ENCODE results near the gene FRRS1L. TPM values are rescaled to one million over a fixed set of nuclear protein-coding genes. Genes with fewer than 3 reads are reported as not detected.

Gene FRRS1L
- total RNA-seq, 1 experiment from 2014 or later, result not detected

DNA sequence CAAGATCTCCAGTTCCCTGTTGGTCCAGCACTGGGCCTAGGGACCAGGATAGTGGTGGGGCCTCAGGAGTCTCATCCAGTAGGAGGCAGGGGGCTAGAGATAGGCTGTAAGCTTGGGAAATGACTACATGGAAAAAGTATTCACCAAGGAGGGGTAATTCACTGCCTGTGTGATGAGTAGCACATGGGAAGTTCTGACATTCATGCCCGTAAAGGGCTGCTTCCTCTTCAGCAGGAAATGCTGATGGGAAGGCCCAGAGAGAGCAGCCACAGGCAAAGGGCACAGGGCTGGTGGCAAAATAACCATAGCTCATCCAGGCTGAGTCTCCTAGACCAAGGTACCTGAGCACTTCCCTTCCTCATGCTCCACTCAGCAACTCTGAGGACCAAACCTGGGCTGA lies 23.1 kb upstream of the FRRS1L start:
- intact Hi-C loops (cut with micrococcal nuclease; ENCODE audit: unreplicated experiment), result loop anchor here (5.0 kb wide), 1 partner anchor 157 kb away; no protein-coding TSS in a partner anchor
- H3K27ac Mint-ChIP-seq (ENCODE audit: unreplicated experiment), result no peak overlapping the region
- H3K27me3 Mint-ChIP-seq (ENCODE audit: unreplicated experiment), result no peaks in the 10 kb centered on the region
- no peaks in the 10 kb centered on the region for H3K4me1 Mint-ChIP-seq (ENCODE audit: low read depth, unreplicated experiment)
- H3K36me3 Mint-ChIP-seq (ENCODE audit: insufficient read depth, unreplicated experiment), result no peaks in the 10 kb centered on the region
- TF ChIP-seq, protein P1, sequence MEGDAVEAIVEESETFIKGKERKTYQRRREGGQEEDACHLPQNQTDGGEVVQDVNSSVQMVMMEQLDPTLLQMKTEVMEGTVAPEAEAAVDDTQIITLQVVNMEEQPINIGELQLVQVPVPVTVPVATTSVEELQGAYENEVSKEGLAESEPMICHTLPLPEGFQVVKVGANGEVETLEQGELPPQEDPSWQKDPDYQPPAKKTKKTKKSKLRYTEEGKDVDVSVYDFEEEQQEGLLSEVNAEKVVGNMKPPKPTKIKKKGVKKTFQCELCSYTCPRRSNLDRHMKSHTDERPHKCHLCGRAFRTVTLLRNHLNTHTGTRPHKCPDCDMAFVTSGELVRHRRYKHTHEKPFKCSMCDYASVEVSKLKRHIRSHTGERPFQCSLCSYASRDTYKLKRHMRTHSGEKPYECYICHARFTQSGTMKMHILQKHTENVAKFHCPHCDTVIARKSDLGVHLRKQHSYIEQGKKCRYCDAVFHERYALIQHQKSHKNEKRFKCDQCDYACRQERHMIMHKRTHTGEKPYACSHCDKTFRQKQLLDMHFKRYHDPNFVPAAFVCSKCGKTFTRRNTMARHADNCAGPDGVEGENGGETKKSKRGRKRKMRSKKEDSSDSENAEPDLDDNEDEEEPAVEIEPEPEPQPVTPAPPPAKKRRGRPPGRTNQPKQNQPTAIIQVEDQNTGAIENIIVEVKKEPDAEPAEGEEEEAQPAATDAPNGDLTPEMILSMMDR (IDR thresholded peaks at IDR 0.05; ENCODE audit: unreplicated experiment), result no peak
- no peak overlapping the region for H3K4me3 Mint-ChIP-seq (ENCODE audit: low read depth, unreplicated experiment)
- BruUV-seq (replicated peaks), result no TSS peak
- CTCF ChIA-PET, result no interaction called here
- H3K9me3 Mint-ChIP-seq (ENCODE audit: low read depth, unreplicated experiment), result no peaks in the 10 kb centered on the region
- DNase-seq, result no peak

DNA sequence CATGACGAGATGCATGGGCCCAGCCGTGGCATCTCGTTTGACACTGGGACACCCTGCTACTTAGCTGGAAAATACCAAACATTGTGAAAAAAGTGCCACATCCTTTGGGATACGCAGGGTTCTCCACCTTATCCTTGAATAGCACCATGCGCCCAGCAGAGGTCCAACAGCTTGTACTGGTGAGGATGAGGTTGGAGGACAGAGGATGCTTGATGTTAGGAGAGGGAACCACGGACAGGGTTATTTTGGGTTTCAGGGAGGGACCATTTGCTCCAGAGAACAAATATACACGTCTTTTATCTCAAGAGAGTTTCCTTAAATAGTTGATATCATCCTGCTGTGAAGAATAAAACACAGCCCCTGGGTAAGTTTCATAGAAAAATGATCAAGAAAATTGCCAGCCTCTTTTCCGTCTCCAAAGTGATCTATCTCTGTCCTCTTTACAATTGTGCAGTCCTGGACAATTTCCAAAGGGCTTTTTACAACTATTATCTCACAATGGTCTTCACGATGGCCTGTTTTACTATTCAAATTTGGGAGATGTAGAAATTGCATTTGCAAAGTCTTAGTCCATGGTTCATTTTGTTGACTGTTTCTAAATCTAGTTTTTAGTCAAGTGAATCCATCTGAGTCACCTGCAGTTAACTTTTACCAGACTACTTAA lies 19.9 kb upstream of the FRRS1L start:
- TF ChIP-seq, protein P1 (IDR thresholded peaks at IDR 0.05; ENCODE audit: unreplicated experiment), result no peak
- H3K27me3 Mint-ChIP-seq (ENCODE audit: unreplicated experiment), result no peaks in the 10 kb centered on the region
- no peaks in the 10 kb centered on the region for H3K4me1 Mint-ChIP-seq (ENCODE audit: low read depth, unreplicated experiment)
- BruUV-seq (replicated peaks), result no TSS peak
- no peak overlapping the region for H3K27ac Mint-ChIP-seq (ENCODE audit: unreplicated experiment)
- H3K36me3 Mint-ChIP-seq (ENCODE audit: insufficient read depth, unreplicated experiment), result no peaks in the 10 kb centered on the region
- CTCF ChIA-PET, result no interaction called here
- DNase-seq, result no peak
- no peak overlapping the region for H3K4me3 Mint-ChIP-seq (ENCODE audit: low read depth, unreplicated experiment)
- H3K9me3 Mint-ChIP-seq (ENCODE audit: low read depth, unreplicated experiment), result no peaks in the 10 kb centered on the region
- intact Hi-C loops (cut with micrococcal nuclease; ENCODE audit: unreplicated experiment), result loop anchor here (10.0 kb wide), 2 partner anchors 138 to 208 kb away; partner anchors contain the start of gene EPB41L4B

DNA sequence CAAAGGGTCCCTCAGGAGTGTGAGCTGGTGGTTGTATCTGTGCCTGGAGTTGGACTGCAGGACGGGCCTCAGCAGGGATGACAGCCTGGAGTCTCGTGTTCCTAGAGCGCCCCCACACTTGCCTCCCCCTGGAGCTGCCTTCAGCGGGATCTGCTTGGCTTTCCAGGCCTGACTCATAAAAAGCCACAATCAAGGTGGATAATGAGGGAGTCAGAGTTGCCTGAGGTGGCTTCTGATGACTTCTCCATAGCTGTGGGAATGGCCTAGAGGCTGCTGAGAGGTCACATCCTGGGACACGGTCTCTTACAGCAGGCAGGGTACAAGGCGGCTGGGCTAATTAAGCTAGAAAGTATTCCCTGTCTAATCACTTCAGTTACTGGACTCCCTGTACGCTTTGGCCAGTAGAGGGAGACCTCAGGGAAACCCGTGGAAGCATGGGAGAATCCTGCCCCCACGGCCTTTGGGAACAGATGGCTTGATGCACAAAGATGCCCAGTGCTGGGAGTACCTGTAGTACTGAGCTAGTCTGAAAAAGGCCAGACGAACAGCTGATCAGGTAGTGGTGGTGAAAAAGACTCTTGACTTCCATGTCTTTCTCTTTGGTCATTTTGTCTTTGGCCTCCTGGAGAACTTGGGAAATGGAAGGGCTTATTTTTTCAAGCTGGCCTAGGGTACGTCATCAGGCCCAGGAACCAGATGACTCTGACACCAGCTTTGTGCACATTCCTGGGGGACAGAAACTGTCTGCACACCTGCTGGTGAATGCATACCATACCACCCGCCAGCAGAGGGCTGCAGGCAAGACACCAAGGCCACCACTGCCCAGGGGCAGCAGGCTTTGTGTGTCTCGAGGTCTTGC lies 16.1 kb upstream of the FRRS1L start:
- peak; percentile 61 for DNase-seq
- no peaks in the 10 kb centered on the region for H3K36me3 Mint-ChIP-seq (ENCODE audit: insufficient read depth, unreplicated experiment)
- CTCF ChIA-PET, result interaction anchor here (0.5 to 1.6 kb wide), 9 partner anchors 20 to 1000 kb away, joined by 3 to 6 read pairs (median 3); no protein-coding TSS in a partner anchor
- H3K9me3 Mint-ChIP-seq (ENCODE audit: low read depth, unreplicated experiment), result no peaks in the 10 kb centered on the region
- no peak overlapping the region for H3K4me3 Mint-ChIP-seq (ENCODE audit: low read depth, unreplicated experiment)
- H3K27me3 Mint-ChIP-seq (ENCODE audit: unreplicated experiment), result peaks cover 13% of the 10 kb centered on the region
- intact Hi-C loops (cut with micrococcal nuclease; ENCODE audit: unreplicated experiment), result loop anchor here (10.0 kb wide), 2 partner anchors 142 to 212 kb away; partner anchors contain the start of gene EPB41L4B
- no peak overlapping the region for H3K27ac Mint-ChIP-seq (ENCODE audit: unreplicated experiment)
- TF ChIP-seq, protein P1 (IDR thresholded peaks at IDR 0.05; ENCODE audit: unreplicated experiment), result peak; percentile 54
- H3K4me1 Mint-ChIP-seq (ENCODE audit: low read depth, unreplicated experiment), result no peaks in the 10 kb centered on the region
- BruUV-seq (replicated peaks), result no TSS peak

DNA sequence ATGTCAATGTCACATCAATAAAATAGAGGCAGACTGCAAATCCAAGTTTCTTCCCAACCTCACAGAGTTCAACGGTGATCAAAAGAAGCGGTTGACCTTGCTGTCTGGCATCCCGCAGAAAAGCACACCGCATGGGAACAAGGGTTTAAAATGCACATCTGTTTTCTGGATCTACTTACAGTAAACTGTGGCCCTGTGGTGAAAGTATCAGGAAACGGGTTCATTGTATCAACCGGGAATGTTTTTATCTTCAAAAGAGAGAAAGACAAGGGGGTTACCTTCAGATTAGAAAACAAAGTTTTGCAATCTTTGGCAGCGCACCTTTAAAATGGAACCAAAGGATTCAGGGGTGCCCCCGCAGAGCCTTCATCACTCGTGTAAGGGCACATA lies 15.5 kb upstream of the FRRS1L start:
- no peak overlapping the region for H3K27ac Mint-ChIP-seq (ENCODE audit: unreplicated experiment)
- peaks cover 13% of the 10 kb centered on the region for H3K27me3 Mint-ChIP-seq (ENCODE audit: unreplicated experiment)
- no TSS peak for BruUV-seq (replicated peaks)
- no peak overlapping the region for H3K4me3 Mint-ChIP-seq (ENCODE audit: low read depth, unreplicated experiment)
- no peaks in the 10 kb centered on the region for H3K4me1 Mint-ChIP-seq (ENCODE audit: low read depth, unreplicated experiment)
- no peaks in the 10 kb centered on the region for H3K9me3 Mint-ChIP-seq (ENCODE audit: low read depth, unreplicated experiment)
- CTCF ChIA-PET, result interaction anchor here (0.5 to 1.6 kb wide), 6 partner anchors 134 to 1001 kb away, joined by 3 to 6 read pairs (median 3); no protein-coding TSS in a partner anchor
- intact Hi-C loops (cut with micrococcal nuclease; ENCODE audit: unreplicated experiment), result loop anchor here (10.0 kb wide), 2 partner anchors 142 to 212 kb away; partner anchors contain the start of gene EPB41L4B
- DNase-seq, result no peak
- TF ChIP-seq, protein P1 (IDR thresholded peaks at IDR 0.05; ENCODE audit: unreplicated experiment), result no peak
- H3K36me3 Mint-ChIP-seq (ENCODE audit: insufficient read depth, unreplicated experiment), result no peaks in the 10 kb centered on the region
